ENCODE measurements around the gene MARK3. TPM values are rescaled to one million over a fixed set of nuclear protein-coding genes. Genes with fewer than 3 reads are reported as not detected.

MARK3 gene
- total RNA-seq, 4 donors from 2014 or later: 109 to 143 (median 125) TPM

DNA sequence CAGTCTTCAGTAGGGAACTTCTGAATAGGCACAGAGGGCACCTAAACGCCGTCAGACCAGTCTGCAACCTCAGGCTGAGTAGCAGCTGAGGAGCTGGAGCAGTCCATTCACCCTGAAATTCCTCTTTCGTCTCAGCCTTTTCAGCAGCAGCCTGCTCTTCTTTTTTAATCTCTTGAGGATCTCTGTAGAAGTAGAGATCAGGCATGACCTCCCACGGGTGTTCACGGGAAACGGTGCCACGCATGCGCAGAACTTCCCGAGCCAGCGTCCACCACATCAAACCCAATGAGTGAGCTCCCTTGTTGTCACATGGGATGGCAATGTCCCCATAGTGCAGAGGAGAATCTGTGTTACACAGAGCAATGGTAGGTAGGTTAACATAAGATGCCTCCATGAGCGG is 11.1 kb upstream of the MARK3 start:
- no peak for DNase-seq (ENCODE audit: low spot score in 2 of 2)
- Histone ChIP-seq H3K4me1 (no peaks in the 10 kb centered on the region), H3K9me3 (no peaks in the 10 kb centered on the region), H3K4me3 (no peak overlapping the region), H3K36me3 (no peaks in the 10 kb centered on the region), H3K27ac (no peak overlapping the region), H3K27me3 (no peaks in the 10 kb centered on the region)
- 89 to 90% methylated on average over 11 of the region's 11 CpGs for WGBS, 2 donors
- TF ChIP-seq EP300 (IDR thresholded peaks at IDR 0.05) (no peak), POLR2A (IDR thresholded peaks at IDR 0.05) (no peak)
- TF ChIP-seq, protein P1, sequence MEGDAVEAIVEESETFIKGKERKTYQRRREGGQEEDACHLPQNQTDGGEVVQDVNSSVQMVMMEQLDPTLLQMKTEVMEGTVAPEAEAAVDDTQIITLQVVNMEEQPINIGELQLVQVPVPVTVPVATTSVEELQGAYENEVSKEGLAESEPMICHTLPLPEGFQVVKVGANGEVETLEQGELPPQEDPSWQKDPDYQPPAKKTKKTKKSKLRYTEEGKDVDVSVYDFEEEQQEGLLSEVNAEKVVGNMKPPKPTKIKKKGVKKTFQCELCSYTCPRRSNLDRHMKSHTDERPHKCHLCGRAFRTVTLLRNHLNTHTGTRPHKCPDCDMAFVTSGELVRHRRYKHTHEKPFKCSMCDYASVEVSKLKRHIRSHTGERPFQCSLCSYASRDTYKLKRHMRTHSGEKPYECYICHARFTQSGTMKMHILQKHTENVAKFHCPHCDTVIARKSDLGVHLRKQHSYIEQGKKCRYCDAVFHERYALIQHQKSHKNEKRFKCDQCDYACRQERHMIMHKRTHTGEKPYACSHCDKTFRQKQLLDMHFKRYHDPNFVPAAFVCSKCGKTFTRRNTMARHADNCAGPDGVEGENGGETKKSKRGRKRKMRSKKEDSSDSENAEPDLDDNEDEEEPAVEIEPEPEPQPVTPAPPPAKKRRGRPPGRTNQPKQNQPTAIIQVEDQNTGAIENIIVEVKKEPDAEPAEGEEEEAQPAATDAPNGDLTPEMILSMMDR (IDR thresholded peaks at IDR 0.05): no peak

DNA sequence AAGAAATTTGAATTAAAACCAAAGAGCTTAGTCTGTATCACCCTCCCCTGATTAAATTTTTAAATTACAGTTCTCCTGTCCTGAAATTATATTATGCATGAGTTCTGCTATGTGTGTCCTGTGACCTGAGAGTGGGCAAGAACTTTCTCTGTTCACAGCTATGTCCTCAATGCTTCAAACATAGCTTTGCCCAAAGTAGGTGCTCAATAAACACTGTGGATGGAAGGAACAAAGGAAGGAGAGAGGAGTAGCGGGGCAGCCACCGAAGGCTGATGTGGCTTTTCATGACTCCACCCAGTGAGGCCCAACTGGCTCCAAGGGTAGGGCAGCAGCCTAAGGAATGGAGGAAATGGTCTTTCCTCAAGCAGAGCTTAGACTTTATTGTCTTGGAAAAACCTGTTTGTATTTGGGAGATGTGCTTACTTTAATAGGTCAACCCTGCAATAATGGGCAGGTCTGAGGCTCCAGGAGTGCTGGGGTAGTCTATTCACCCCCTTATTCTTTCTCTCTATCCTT is 7.6 kb upstream of the MARK3 start:
- no peaks in the 10 kb centered on the region for H3K4me1 ChIP-seq
- no peaks in the 10 kb centered on the region for H3K9me3 ChIP-seq
- TF ChIP-seq, protein P1 (IDR thresholded peaks at IDR 0.05): no peak
- WGBS, 2 donors: 88 to 96% methylated on average over 2 of the region's 2 CpGs
- no peak overlapping the region for H3K27ac ChIP-seq
- H3K4me3 ChIP-seq: no peak overlapping the region
- DNase-seq (ENCODE audit: low spot score in 2 of 2): no peak
- H3K27me3 ChIP-seq: no peaks in the 10 kb centered on the region
- no peaks in the 10 kb centered on the region for H3K36me3 ChIP-seq

DNA sequence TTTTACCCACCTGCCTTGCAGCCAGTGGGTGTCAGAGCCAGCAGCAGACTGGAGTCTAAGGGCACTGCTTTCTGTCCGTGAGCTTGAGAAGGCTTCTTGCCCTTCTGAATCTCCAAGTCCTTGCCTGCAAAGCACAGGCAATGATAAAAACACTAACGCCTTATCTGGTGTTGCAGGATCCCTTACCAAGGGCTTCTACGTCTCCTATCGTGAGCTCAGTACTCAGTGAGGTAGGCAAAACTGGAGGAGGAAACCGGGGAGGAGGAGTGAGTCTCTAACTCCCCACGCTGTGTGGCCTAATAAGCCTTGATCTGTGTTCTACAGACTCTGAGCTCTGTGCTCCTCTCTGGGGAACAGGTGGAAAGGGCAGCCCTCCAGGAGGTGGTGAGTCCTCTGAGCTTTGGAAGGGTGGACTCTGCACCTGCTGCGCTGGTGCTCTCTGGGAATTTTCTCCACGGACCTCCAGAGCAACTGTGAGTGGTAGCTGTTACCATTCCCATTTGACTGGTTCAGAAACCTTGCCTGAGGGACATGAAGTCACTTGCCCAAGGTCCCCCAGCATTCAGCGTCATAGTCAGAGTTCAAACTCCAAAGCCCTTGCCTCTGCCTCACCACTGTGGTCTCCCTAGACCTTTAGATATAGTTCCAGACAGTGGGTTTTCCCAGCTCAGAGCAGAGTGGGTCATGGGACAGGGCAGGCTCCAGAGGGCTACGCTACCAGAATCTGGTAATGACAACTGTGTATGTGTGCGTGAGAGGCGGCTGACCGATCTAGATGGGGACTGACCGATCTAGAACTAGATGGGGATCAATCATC is 7.0 kb upstream of the MARK3 start:
- WGBS, 2 donors: 82 to 85% methylated on average over 14 of the region's 14 CpGs
- DNase-seq (ENCODE audit: low spot score in 2 of 2): no peak
- TF ChIP-seq EP300 (IDR thresholded peaks at IDR 0.05): no peak
- TF ChIP-seq, protein P1 (IDR thresholded peaks at IDR 0.05): no peak
- no peak for TF ChIP-seq POLR2A (IDR thresholded peaks at IDR 0.05)
- Histone ChIP-seq H3K4me1 (no peaks in the 10 kb centered on the region), H3K4me3 (no peak overlapping the region), H3K9me3 (no peaks in the 10 kb centered on the region), H3K27me3 (no peaks in the 10 kb centered on the region), H3K27ac (no peak overlapping the region), H3K36me3 (no peaks in the 10 kb centered on the region)

DNA sequence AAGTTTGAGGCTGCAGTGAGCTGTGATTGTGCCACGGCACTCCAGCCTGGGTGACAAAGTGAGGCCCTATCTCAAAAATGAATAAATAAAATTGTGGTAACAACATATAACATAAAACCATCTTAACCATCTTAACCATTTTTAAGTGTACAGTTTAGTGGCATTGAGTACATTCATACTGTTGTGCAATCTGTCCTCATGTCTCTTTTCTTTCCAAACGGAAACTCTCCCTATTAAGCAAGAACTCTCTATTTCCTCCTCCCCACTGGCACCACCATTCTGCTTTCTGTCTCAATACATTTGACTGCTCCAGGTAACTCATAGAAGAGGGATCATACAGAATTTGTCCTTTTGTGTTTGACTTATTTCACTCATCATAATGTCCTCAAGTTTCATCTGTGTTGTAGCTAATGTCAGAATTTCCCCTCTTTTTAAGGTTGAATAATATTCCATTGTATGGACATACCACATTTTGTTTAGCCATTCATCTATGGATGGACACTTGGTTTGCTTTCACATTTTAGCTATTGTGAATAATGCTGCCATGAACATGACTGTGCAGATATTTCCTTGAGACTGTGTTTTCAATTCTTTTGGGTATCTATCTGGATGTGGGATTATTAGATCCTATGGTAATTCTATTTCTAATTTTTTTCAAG is 4.4 kb upstream of the MARK3 start:
- 0 to 20% methylated on average over 2 of the region's 2 CpGs for WGBS, 2 donors
- H3K36me3 ChIP-seq: no peaks in the 10 kb centered on the region
- no peaks in the 10 kb centered on the region for H3K27me3 ChIP-seq
- DNase-seq (ENCODE audit: low spot score in 2 of 2): no peak
- H3K4me3 ChIP-seq: no peak overlapping the region
- H3K9me3 ChIP-seq: no peaks in the 10 kb centered on the region
- no peak for TF ChIP-seq POLR2A (IDR thresholded peaks at IDR 0.05)
- no peak for TF ChIP-seq EP300 (IDR thresholded peaks at IDR 0.05)
- TF ChIP-seq, protein P1 (IDR thresholded peaks at IDR 0.05): no peak
- H3K27ac ChIP-seq: no peak overlapping the region
- peaks cover 0 to 11% (median 7%) of the 10 kb centered on the region in 4 donors for H3K4me1 ChIP-seq

DNA sequence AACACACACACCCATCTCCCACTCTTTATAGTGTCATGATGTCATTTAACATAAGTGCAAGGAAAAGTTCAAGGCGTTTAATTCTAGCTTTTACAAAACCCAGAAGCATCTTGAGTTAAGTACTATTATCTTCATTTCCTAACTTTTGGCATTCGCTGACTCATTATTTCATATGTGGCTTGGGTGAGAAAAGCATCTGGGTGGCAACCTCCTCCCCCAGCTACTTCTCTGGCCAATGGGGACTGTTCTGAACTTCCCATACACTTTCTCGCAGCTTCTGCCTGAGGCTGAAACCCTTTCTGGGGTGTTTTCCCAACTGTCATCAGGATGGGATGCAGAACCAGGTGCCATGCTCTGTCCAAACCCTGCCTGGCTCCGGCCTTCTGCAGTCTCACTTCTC is 2.8 kb upstream of the MARK3 start:
- no peak for TF ChIP-seq EP300 (IDR thresholded peaks at IDR 0.05)
- H3K9me3 ChIP-seq: no peaks in the 10 kb centered on the region
- no peak overlapping the region for H3K4me3 ChIP-seq
- H3K27me3 ChIP-seq: no peaks in the 10 kb centered on the region
- no peaks in the 10 kb centered on the region for H3K36me3 ChIP-seq
- DNase-seq (ENCODE audit: low spot score in 2 of 2): no peak
- H3K27ac ChIP-seq: no peak overlapping the region
- 60 to 68% methylated on average over 4 of the region's 4 CpGs for WGBS, 2 donors
- H3K4me1 ChIP-seq: peaks cover 0 to 20% (median 15%) of the 10 kb centered on the region in 4 donors
